Stomach smooth muscle (tissue), 2 donors: ENCODE results near the gene MACO1.

ENCODE experiments used
- H3K27ac ChIP-seq: one replicate; pipeline ENCODE4 v1.7.0; 2013; ENCODE audit warnings: mild to moderate bottlenecking, low read length, inconsistent platforms
- H3K27me3 ChIP-seq, 2 donors: one replicate each; pipeline ENCODE4 v1.7.0; 2013; ENCODE audit warnings: low read length in 2 of 2; ENCODE audit not compliant: insufficient read depth in 2 of 2, control insufficient read depth in 1 of 2
- H3K36me3 ChIP-seq, 2 donors: one replicate each; pipeline ENCODE4 v1.7.0; 2013; ENCODE audit warnings: low read length in 2 of 2; ENCODE audit not compliant: control insufficient read depth in 2 of 2, insufficient read depth in 2 of 2
- H3K4me1 ChIP-seq: one replicate; pipeline ENCODE4 v1.7.0; 2013; ENCODE audit warnings: low read length; ENCODE audit not compliant: control insufficient read depth, insufficient read depth
- H3K4me3 ChIP-seq, 2 donors: one replicate each; pipeline ENCODE4 v1.7.0; 2013; ENCODE audit warnings: low read length in 2 of 2
- H3K9ac ChIP-seq, 2 donors: one replicate each; pipeline ENCODE4 v1.7.0; 2013; ENCODE audit warnings: low read length in 2 of 2, mild to moderate bottlenecking in 1 of 2
- H3K9me3 ChIP-seq, 2 donors: one replicate each; pipeline ENCODE4 v1.7.0; 2013; ENCODE audit warnings: low read length in 2 of 2; ENCODE audit not compliant: control insufficient read depth in 2 of 2
- donor health status: healthy.
- donor health status: Pancreatic carcinoma.

Gene MACO1

DNA sequence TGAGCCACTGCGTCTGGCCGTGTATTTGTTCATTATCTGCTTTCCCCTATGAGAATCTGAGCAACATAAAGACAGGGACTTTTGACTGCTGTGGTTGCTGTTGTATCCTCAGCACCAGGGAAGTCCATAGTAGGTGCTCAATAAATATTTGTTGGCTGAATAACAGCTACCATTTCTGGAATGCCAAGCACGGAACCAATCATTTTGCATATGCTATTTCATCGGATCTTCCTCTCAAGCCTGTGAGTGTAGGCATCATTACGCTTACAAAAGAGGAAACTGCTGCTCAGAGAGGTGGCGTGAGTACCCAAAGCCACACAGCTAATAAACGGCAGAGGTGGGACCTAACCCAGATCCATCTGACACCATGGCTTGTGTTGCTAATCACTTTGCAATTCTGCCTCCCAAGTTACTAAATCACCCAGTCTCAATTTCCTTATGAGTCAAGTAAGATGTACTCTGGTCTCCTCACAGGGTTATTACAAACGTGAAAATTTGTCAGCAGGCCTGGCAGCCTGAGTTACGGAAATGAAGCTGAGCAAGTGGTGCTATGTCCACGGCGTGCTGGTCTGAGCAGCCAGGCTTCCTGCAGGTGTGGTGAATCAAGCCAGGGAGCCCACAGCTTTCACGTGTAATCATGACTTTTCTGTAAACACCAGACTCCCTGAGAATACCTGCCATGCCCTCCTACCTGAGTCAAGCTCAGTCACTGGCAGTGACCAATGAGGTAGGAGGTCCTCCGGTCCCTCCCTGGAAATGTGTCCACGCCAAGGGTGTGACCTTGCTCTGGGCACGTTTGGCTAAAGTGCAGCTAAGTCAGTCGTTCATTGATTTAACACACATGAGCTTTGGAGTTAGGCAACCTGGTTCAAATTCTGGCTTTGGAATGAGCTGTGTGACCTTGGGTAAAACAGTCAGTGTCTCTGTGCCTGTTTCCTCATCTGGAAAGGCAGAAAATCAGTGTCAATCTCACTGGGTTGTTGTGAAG lies 5.3 kb upstream of the MACO1 start:
- Histone ChIP-seq H3K27me3 (no peaks in the 10 kb centered on the region), H3K27ac (no peak overlapping the region), H3K9me3 (no peaks in the 10 kb centered on the region)

DNA sequence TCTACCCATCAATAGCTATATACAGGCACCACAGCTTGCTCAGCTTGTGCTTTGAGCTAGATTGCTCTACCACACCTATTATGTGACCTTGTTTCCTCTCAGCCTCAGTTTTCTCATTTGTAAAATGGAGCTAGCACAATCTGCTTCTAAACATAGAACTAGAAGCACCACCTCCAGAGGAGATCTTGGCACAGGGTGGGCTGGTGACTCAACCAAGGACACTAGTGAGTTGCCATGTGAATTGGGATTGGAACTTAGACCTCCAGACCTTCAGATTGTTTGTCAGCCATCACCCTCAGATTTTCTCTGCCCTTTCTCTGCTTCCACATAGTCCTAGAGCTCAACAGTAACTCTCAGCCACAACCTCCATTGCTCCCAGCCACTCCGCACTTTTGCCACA lies 3.0 kb upstream of the MACO1 start:
- Histone ChIP-seq H3K27ac (no peak overlapping the region), H3K4me1 (peaks cover 5% of the 10 kb centered on the region)

More for the DNA sequence above, 5.3 kb upstream of the MACO1 start:
- Histone ChIP-seq H3K9ac (no peak overlapping the region), H3K4me3 (no peak overlapping the region), H3K4me1 (peaks cover 5% of the 10 kb centered on the region), H3K36me3 (no peaks in the 10 kb centered on the region)

DNA sequence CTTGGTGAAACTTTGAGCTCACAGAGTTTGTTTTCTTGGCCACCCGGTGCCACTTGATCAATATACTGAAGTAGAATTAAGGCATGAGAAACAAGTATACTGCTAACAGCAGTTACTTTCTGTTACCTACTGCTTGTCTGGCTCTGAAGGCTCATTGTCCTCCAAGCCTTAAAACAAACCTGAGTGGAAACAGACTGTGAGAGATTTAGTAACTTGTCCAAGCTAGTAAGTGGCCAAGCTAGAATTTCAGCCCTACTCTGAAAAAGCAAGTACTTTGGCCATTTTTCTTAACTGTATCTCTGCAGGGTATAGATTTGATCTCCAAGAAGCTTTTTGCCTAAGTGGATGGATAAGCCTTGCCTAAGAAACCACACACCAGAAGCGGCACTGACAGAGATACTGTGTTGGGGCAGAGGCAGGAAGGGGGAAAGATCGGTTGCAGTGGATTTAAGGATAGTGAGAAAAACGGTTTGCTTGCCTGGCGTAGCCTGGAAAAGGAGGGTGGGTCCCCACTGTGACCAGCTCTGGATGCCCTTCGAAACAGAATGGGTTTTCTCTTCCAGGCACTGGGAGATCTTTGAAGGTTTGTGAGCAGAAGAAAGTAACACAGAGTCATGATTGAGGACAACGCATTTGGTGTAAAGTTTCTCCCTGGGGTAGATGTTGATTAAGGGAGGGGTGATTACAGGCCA lies 2.1 kb upstream of the MACO1 start:
- Histone ChIP-seq H3K4me1 (peaks cover 7% of the 10 kb centered on the region), H3K4me3 (no peak overlapping the region), H3K9ac (no peak overlapping the region), H3K9me3 (no peaks in the 10 kb centered on the region), H3K27ac (no peak overlapping the region), H3K36me3 (no peaks in the 10 kb centered on the region), H3K27me3 (no peaks in the 10 kb centered on the region)

More for the DNA sequence above, 3.0 kb upstream of the MACO1 start:
- no peak overlapping the region for H3K4me3 ChIP-seq
- H3K27me3 ChIP-seq = no peaks in the 10 kb centered on the region
- no peaks in the 10 kb centered on the region for H3K36me3 ChIP-seq
- H3K9me3 ChIP-seq = no peaks in the 10 kb centered on the region
- H3K9ac ChIP-seq = no peak overlapping the region

DNA sequence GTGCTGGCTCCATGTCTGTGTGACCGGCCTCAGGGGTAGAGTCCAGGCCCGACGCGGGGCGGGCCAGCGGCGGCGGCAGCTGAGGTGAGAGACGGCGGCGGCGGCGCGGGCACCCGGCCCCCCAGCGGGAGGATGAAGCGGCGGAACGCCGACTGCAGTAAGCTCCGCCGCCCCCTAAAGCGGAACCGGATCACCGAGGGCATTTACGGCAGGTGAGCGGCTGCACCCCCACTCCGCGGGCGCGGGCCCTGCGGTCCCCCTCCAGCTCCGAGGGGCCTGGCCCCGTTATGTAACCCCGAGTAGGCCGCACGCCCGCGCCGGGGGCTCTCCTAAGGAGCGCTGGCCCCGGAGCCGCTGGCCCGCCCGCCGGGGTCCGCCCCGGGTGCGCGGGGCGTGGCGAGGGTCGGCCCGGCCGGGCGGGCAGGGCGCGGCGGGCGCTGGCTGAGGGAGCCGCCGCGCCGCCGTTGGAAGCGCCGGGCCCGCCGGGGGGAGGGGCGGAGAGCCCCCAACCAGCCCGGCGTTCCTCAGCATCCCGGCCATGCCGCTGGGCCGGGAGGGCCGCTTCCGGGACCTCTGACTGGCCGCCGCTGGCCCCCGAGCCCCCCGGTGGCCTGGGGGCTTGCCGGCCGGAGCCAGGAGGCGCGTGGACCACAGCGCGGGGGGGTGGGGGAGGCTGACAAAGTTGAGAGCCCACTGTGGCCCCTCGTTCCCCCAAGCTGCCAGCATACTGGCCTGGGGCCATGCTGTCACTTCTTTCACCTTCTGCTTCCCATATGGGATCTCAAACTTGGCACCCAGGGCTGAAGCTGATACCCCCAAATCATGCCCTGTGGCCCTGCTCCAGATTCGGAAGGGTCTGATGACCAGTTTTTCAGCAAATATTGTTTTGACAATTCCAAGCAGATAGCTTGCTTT lies 527 bp downstream of the MACO1 start:
- Histone ChIP-seq H3K4me3 (peak overlapping the region; percentile 73 to 95), H3K27ac (peak overlapping the region; percentile 93), H3K4me1 (peaks cover 12% of the 10 kb centered on the region)

DNA sequence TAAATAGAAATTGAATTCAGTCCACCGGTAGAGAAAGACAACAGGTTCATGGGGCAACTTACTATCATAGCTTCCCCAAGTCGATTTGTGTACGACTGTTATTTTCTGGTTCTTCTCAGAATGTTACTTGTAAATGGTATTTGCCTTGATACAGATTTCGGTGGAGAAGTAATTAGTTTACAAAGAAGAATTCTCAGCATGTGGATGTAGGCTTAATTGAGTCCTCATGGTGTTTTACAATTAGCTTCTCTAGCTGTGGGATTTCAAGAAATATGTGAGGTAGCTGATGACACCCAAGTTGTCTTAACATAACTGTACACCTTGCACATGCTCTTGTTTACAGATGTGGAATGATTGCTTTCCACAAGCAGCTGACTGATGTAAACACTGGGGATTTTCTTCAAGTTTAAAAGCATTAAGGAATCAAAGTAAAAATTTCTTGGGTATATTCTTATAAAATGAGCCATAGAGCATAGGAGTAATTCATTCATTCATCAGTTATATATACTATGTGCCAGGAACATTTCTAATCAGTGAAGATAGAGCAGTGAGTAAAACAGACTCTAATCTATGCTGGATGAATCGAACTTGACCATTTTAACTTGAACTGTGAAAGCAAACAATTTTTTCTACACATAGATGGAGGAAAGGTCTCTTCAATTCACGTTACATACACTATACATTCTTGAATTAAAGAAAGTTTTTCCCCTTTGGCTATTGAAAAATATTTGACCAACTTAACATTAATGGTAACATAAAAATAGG lies 1.4 kb downstream of the MACO1 start:
- H3K9me3 ChIP-seq = no peaks in the 10 kb centered on the region
- no peaks in the 10 kb centered on the region for H3K27me3 ChIP-seq
- peak overlapping the region; percentile 73 to 95 for H3K4me3 ChIP-seq
- peaks cover 20% of the 10 kb centered on the region for H3K4me1 ChIP-seq
- H3K27ac ChIP-seq = peak overlapping the region; percentile 65
- H3K36me3 ChIP-seq = no peaks in the 10 kb centered on the region
- H3K9ac ChIP-seq = peak overlapping the region; percentile 73 to 83

More for the DNA sequence above, 527 bp downstream of the MACO1 start:
- peak overlapping the region; percentile 73 to 83 for H3K9ac ChIP-seq
- no peaks in the 10 kb centered on the region for H3K27me3 ChIP-seq
- H3K9me3 ChIP-seq = no peaks in the 10 kb centered on the region
- no peaks in the 10 kb centered on the region for H3K36me3 ChIP-seq

DNA sequence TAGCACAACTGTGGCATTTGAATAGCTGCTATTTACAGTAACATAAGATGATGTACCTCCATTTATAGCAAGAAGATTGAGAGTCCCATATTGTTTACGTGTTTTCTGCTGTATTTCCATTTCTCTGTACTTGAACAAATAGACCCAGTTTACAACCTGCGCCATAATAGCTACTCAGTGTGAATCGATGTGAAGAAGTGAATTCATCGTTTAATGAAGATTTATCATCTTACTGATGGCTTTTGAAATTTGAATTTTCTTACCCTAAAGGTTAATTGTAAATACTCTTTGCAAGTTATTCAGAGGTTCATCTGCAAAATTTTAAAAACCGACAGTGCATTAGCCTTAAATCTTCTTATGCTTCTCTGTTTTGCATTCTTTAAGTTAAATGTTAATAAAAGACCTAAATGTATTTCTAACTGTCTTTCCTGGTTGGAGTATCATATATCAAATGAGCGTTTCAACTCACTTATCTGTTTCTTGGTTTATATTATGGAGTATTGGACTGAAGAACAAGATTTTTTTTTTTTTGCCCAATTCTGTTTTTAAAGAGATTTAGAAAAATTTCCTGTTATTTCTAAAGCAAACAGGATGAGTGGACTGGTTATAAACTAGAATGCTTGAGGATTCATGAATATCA lies 2.2 kb downstream of the MACO1 start:
- no peaks in the 10 kb centered on the region for H3K9me3 ChIP-seq
- no peak overlapping the region for H3K9ac ChIP-seq
- H3K27me3 ChIP-seq = no peaks in the 10 kb centered on the region
- no peaks in the 10 kb centered on the region for H3K36me3 ChIP-seq
- no peak overlapping the region for H3K27ac ChIP-seq
- peaks cover 20% of the 10 kb centered on the region for H3K4me1 ChIP-seq
- H3K4me3 ChIP-seq = peak overlapping the region in 1 of 2 donors; percentile 95

DNA sequence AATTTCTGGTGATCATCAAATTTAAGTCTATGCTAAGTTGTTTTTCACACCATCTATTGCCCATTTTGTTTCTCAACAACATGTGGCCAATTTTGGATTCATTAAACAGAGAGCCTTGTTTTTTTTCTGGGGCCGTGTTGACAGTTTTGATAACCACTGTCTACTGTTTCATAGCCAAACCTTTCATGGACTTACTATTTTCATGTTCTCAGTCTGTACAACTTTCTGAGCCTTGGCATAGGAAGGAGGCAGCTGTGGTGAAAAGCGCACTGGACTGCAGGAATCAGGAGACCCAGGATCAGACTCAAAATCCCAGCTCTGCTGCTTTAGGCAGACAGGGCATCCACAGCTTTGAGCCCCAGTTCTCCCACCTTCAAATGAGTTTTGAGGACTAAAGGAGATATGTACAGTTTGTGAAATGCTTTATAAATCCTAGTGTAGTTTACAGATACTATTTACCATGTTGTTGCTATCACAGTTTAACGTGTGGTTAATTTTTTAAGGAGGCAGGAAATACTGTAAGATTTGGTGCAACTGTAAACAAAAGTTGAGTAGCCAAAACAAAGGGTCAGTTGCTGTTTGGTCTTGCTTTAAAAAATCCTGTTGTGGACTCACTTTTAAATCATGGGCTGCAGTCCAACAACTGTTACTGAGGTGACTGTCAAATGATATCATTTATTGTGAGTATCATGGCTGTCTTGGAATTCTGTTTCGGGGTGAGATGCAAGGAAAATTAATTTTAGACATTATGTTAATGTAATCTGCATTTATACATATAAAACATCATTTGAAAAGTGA lies 2.9 kb downstream of the MACO1 start:
- H3K9me3 ChIP-seq = no peaks in the 10 kb centered on the region
- peaks cover 20% of the 10 kb centered on the region for H3K4me1 ChIP-seq
- H3K4me3 ChIP-seq = peak overlapping the region in 1 of 2 donors; percentile 32
- peak overlapping the region; percentile 33 for H3K27ac ChIP-seq
- no peak overlapping the region for H3K9ac ChIP-seq
- H3K36me3 ChIP-seq = no peaks in the 10 kb centered on the region
- H3K27me3 ChIP-seq = no peaks in the 10 kb centered on the region

DNA sequence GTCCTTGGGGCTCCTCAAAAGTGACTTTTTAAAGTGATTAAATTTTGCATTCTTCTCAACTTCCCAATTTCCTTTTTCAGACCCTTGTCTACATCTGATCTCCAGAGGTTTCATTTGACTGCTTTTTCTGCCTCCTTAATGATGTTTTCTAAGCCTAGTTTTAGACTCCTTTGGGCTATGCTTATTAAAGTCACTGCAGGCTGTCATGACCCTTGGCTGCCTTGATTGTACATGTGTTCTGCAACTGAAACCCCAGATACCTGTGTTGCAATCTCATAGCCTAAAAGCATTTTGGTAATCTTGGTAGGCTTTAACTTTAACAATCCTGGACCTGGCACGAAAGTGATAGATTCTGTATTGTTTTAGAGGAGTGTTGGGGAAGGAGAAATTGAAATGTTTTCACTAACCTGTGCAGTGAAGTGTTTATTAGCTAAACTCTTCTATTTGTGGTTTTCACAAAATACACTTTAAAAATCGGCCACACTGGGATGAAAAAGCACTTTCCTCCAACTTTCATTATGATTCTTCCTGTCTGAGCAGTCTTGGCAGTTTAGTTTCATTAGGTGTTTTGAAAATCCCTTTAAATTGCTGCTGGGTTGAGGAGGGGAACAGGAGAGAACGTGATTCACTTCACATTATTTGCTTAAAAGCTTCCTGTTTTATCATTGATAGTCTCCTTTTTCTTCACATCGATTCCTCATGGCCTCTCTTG lies 4.9 kb downstream of the MACO1 start:
- H3K27ac ChIP-seq = peak overlapping the region; percentile 2
- H3K9ac ChIP-seq = no peak overlapping the region
- no peaks in the 10 kb centered on the region for H3K36me3 ChIP-seq
- no peak overlapping the region for H3K4me3 ChIP-seq
- H3K4me1 ChIP-seq = peaks cover 18% of the 10 kb centered on the region
- H3K27me3 ChIP-seq = no peaks in the 10 kb centered on the region
- H3K9me3 ChIP-seq = no peaks in the 10 kb centered on the region
